DOHH2 (cell line): ENCODE data around the gene C21orf58.

Experiments
- H3F3A ChIP-seq: fragments of 200-600 bp; sonication (generic), shearing (Covaris generic); 2 replicates; pipeline ENCODE4 v1.6.0; 2016; ENCODE audit warnings: antibody characterized with exemption, mild to moderate bottlenecking; ENCODE audit not compliant: control insufficient read depth, insufficient read depth
- H3K27ac ChIP-seq: fragments of 200-600 bp; sonication (generic); 2 replicates; pipeline ENCODE4 v1.5.1; 2014; ENCODE audit warnings: low read depth, mild to moderate bottlenecking, low read length, moderate library complexity
- H3K27me3 ChIP-seq: fragments of 200-600 bp; sonication (generic); 2 replicates; pipeline ENCODE4 v1.6.1; 2014; ENCODE audit warnings: mild to moderate bottlenecking, low read length, mixed read lengths; ENCODE audit not compliant: control insufficient read depth
- H3K36me3 ChIP-seq: fragments of 200-600 bp; sonication (generic); 2 replicates; pipeline ENCODE4 v1.6.1; 2014; ENCODE audit warnings: mild to moderate bottlenecking, low read length, moderate library complexity, mixed read lengths; ENCODE audit not compliant: control insufficient read depth
- H3K4me1 ChIP-seq: fragments of 200-600 bp; sonication (generic); 2 replicates; pipeline ENCODE4 v1.6.1; 2014; ENCODE audit warnings: mild to moderate bottlenecking, low read length, mixed read lengths; ENCODE audit not compliant: control insufficient read depth
- H3K4me2 ChIP-seq: fragments of 200-600 bp; sonication (generic); 2 replicates; pipeline ENCODE4 v1.6.0; 2014; ENCODE audit warnings: mild to moderate bottlenecking, low read length, moderate library complexity
- H3K4me3 ChIP-seq: fragments of 200-600 bp; sonication (generic); 2 replicates; pipeline ENCODE4 v1.5.1; 2014; ENCODE audit warnings: mild to moderate bottlenecking, low read length, mixed read lengths
- H3K79me2 ChIP-seq: fragments of 200-600 bp; sonication (generic); 2 replicates; pipeline ENCODE4 v1.6.1; 2014; ENCODE audit warnings: mild to moderate bottlenecking, low read length, mixed read lengths; ENCODE audit not compliant: control insufficient read depth
- H3K9me2 ChIP-seq: fragments of 200-600 bp; sonication (generic); replicated peaks from 2 replicates; pipeline ENCODE4 v1.6.1; 2014; ENCODE audit warnings: mild to moderate bottlenecking, low read length, mixed read lengths; ENCODE audit not compliant: control insufficient read depth
- H3K9me3 ChIP-seq: fragments of 200-600 bp; sonication (generic); 2 replicates; pipeline ENCODE4 v1.6.1; 2014; ENCODE audit warnings: antibody characterized with exemption, low read length, mixed read lengths; ENCODE audit not compliant: control insufficient read depth, insufficient read depth
- H4K20me1 ChIP-seq: fragments of 200-600 bp; sonication (generic); 2 replicates; pipeline ENCODE4 v1.6.0; 2014; ENCODE audit warnings: low read depth, mild to moderate bottlenecking, antibody characterized with exemption, low read length, moderate library complexity; ENCODE audit not compliant: control insufficient read depth, insufficient read depth
- EZH2phosphoT487 ChIP-seq: fragments of 200-600 bp; sonication (generic); IDR thresholded peaks from 2 replicates; pipeline ENCODE4 v1.6.1; 2017; ENCODE audit warnings: borderline replicate concordance, mild to moderate bottlenecking, antibody characterized with exemption, low read length, moderate library complexity, mixed read lengths
- TF ChIP-seq, protein P1 (sequence below): fragments of 200-600 bp; sonication (generic); IDR thresholded peaks from one replicate; pipeline ENCODE4 v1.5.1; 2014; ENCODE audit warnings: antibody characterized with exemption, mild to moderate bottlenecking, low read depth, low read length; ENCODE audit not compliant: poor library complexity, severe bottlenecking

C21orf58 gene

DNA sequence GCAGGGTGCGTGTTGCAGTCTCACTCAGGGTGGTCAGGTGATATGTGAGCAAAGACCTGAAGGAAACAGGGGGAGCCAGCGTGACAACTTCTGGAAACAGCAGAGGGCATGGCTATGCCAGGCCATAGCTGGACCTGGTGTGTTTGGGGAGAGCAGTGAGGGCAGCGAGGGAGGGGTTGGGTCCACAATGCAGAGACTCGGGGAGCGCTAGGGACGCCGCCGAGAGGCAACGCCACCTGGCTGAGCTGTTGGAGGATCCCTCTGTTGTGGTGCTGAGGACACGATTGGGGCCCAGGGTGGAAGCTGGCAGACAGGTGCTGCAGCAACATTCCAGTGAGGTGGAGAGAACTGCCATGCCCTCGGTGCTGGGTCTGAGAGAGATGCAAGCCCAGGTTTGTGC is 68.5 kb downstream of the C21orf58 start:
- Histone ChIP-seq H3K4me2 (no peak overlapping the region), H3K27ac (no peak overlapping the region), H3K36me3 (peaks cover 83% of the 10 kb centered on the region), H3K79me2 (peaks cover 2% of the 10 kb centered on the region; the same call in 1 of the 2 replicates), H3K4me1 (peaks cover 36% of the 10 kb centered on the region), H3K27me3 (no peaks in the 10 kb centered on the region), H4K20me1 (0 out of 2 replicates have a peak, but pooled peaks cover 3% of the 10 kb centered on the region), H3F3A (peaks cover 11% of the 10 kb centered on the region), H3K4me3 (no peak overlapping the region), H3K9me2 (no peaks in the 10 kb centered on the region), H3K9me3 (no peaks in the 10 kb centered on the region)
- TF ChIP-seq EZH2phosphoT487: no peak
- TF ChIP-seq, protein P1, sequence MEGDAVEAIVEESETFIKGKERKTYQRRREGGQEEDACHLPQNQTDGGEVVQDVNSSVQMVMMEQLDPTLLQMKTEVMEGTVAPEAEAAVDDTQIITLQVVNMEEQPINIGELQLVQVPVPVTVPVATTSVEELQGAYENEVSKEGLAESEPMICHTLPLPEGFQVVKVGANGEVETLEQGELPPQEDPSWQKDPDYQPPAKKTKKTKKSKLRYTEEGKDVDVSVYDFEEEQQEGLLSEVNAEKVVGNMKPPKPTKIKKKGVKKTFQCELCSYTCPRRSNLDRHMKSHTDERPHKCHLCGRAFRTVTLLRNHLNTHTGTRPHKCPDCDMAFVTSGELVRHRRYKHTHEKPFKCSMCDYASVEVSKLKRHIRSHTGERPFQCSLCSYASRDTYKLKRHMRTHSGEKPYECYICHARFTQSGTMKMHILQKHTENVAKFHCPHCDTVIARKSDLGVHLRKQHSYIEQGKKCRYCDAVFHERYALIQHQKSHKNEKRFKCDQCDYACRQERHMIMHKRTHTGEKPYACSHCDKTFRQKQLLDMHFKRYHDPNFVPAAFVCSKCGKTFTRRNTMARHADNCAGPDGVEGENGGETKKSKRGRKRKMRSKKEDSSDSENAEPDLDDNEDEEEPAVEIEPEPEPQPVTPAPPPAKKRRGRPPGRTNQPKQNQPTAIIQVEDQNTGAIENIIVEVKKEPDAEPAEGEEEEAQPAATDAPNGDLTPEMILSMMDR: no peak

GRCh38 chr21:46254208-46254975 is 69.3 kb downstream of the C21orf58 start:
- Histone ChIP-seq H3K4me2 (0 out of 2 replicates have a peak overlapping the region, but pooled peaks have one; percentile 25), H3K36me3 (peaks cover 90% of the 10 kb centered on the region)

DNA sequence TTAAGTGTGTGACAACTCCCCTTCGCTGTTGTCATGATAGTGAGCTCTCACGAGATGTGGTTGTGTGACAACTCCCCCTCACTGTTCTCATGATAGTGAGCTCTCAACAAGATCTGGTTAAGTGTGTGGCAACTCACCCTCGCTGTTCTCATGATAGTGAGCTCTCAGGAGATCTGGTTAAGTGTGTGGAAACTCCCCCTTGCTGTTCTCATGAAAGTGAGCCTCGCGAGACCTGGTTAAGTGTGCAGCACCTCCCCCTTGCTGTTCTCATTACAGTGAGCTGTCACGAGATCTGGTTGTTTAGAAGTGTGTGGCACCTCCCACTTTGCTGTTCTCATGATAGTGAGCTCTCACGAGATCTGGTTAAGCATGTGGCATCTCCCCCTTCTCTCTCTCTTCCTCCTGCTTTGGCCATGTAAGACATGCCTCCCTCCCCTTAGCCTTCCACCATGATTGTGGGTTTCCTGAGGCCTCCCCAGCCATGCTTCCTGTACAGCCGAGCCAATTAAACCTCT is 70.0 kb downstream of the C21orf58 start:
- no peaks in the 10 kb centered on the region for H3K27me3 ChIP-seq
- H3K4me2 ChIP-seq: no peak overlapping the region
- H3K79me2 ChIP-seq: peaks cover 2% of the 10 kb centered on the region; the same call in 1 of the 2 replicates
- H3K9me3 ChIP-seq: no peaks in the 10 kb centered on the region
- 0 out of 2 replicates have a peak, but pooled peaks cover 3% of the 10 kb centered on the region for H4K20me1 ChIP-seq
- H3F3A ChIP-seq: peaks cover 11% of the 10 kb centered on the region
- H3K36me3 ChIP-seq: peaks cover 93% of the 10 kb centered on the region
- TF ChIP-seq, protein P1: no peak
- TF ChIP-seq EZH2phosphoT487: no peak
- H3K27ac ChIP-seq: peak overlapping the region; percentile 25
- H3K4me3 ChIP-seq: no peak overlapping the region
- peaks cover 42% of the 10 kb centered on the region for H3K4me1 ChIP-seq
- H3K9me2 ChIP-seq: no peaks in the 10 kb centered on the region

More at GRCh38 chr21:46254208-46254975, 69.3 kb downstream of the C21orf58 start:
- Histone ChIP-seq H3K4me3 (no peak overlapping the region), H3K27ac (peak overlapping the region; percentile 25), H3K9me3 (no peaks in the 10 kb centered on the region), H3K4me1 (peaks cover 42% of the 10 kb centered on the region), H3K27me3 (no peaks in the 10 kb centered on the region), H3F3A (peaks cover 11% of the 10 kb centered on the region), H3K9me2 (no peaks in the 10 kb centered on the region), H4K20me1 (0 out of 2 replicates have a peak, but pooled peaks cover 3% of the 10 kb centered on the region), H3K79me2 (peaks cover 2% of the 10 kb centered on the region; the same call in 1 of the 2 replicates)
- TF ChIP-seq, protein P1: no peak
- no peak for TF ChIP-seq EZH2phosphoT487
